HG02798 (cell line): ENCODE measurements around the gene UNG.
"Not testable (repeated sequence)": the region's sequence is repeated elsewhere in the genome, so short reads cannot be mapped to it uniquely, and the experiment has no call there.

Experiments
- ATAC-seq: cut with Tn5 transposase; IDR thresholded peaks from one replicate; pipeline ENCODE4 v1.9.1; 2021; ENCODE audit warnings: mild to moderate bottlenecking; ENCODE audit not compliant: unreplicated experiment, poor library complexity

UNG gene

GRCh38 chr12:109097435-109098182 lies at the start of gene UNG:
TSS of gene UNG (plus strand) at chr12:109097597. CDS start at chr12:109097680, 83 bp downstream.
- peak; percentile 94 for ATAC-seq

GRCh38 chr12:109048706-109049105 lies 48.7 kb upstream of the UNG start:
- ATAC-seq: not testable (repeated sequence)

GRCh38 chr12:109049794-109050193 lies 47.6 kb upstream of the UNG start:
- ATAC-seq: not testable (repeated sequence)

- ATAC-seq: no peak
These were observed 45.3 kb upstream of the UNG start for GRCh38 chr12:109052097-109052413.

- peak; percentile 81 for ATAC-seq
These were observed 44.7 kb upstream of the UNG start, which contains the start of gene USP30 for GRCh38 chr12:109052414-109053323. TSS of gene USP30 (plus strand) at chr12:109052576. CDS start at chr12:109052679, 103 bp downstream.

GRCh38 chr12:109053382-109054123 lies 43.8 kb upstream of the UNG start:
- peak; percentile 44 for ATAC-seq

- ATAC-seq: not testable (repeated sequence)
These were observed 43.3 kb upstream of the UNG start for GRCh38 chr12:109054124-109054513.

- no peak for ATAC-seq
These were observed 42.9 kb upstream of the UNG start for GRCh38 chr12:109054520-109054919.

- ATAC-seq: no peak
These were observed 40.5 kb upstream of the UNG start for GRCh38 chr12:109056891-109057290.

GRCh38 chr12:109057376-109057775 lies 40.0 kb upstream of the UNG start:
- no peak for ATAC-seq

GRCh38 chr12:109058773-109059172 lies 38.6 kb upstream of the UNG start:
- ATAC-seq: no peak

GRCh38 chr12:109064143-109064542 lies 33.3 kb upstream of the UNG start:
- ATAC-seq: no peak

- ATAC-seq: no peak
These were observed 32.1 kb upstream of the UNG start for GRCh38 chr12:109065154-109065852.

- no peak for ATAC-seq
These were observed 31.6 kb upstream of the UNG start for GRCh38 chr12:109065853-109066193.

- ATAC-seq: no peak
These were observed 27.8 kb upstream of the UNG start for GRCh38 chr12:109069307-109070271.

GRCh38 chr12:109074866-109075265 lies 22.5 kb upstream of the UNG start:
- no peak for ATAC-seq

GRCh38 chr12:109082751-109083150 lies 14.6 kb upstream of the UNG start:
- no peak for ATAC-seq

GRCh38 chr12:109084425-109084824 lies 13.0 kb upstream of the UNG start:
- no peak for ATAC-seq

GRCh38 chr12:109085590-109085989 lies 11.8 kb upstream of the UNG start:
- no peak for ATAC-seq
